Activated CD4-positive, alpha-beta T cell treated with anti-CD3 and anti-CD28 coated beads for 36 hours (primary cell): ENCODE data around the gene NECAB2. TPM values are rescaled to one million over a fixed set of nuclear protein-coding genes. Genes with fewer than 3 reads are reported as not detected.
A peak's percentile ranks its signal among the peaks of the same experiment; 100 is the strongest.

Source experiments
- ATAC-seq: fragments of 200-7000 bp; cut with Tn5 transposase; one replicate; pipeline ENCODE4 v1.10.0; 2021; ENCODE audit warnings: mild to moderate bottlenecking, moderate library complexity
- CTCF ChIA-PET: fragments of 350-600 bp; sonication (Branson Sonifier 250); formaldehyde crosslinking; loops from one replicate; lab custom pipeline; 2021; ENCODE audit warnings: antibody characterized with exemption; lab: Charles Lee
- POLR2A ChIA-PET: fragments of 350-600 bp; sonication (Branson Sonifier 250); formaldehyde crosslinking; loops from one replicate; lab custom pipeline; 2021; ENCODE audit warnings: antibody characterized with exemption, inconsistent platforms; lab: Charles Lee
- DNase-seq: peaks from one replicate; pipeline ENCODE4 v3.0.0-alpha.2; 2020
- H3K27ac Mint-ChIP-seq: one replicate; pipeline ENCODE4 v1.8.0; 2021; ENCODE audit warnings: mixed read lengths
- H3K27me3 Mint-ChIP-seq: one replicate; pipeline ENCODE4 v1.8.0; 2021; ENCODE audit warnings: mixed read lengths
- H3K36me3 Mint-ChIP-seq: one replicate; pipeline ENCODE4 v1.8.0; 2021; ENCODE audit warnings: low read depth, mixed read lengths
- H3K4me1 Mint-ChIP-seq: one replicate; pipeline ENCODE4 v1.8.0; 2021; ENCODE audit warnings: mixed read lengths
- H3K4me3 Mint-ChIP-seq: one replicate; pipeline ENCODE4 v1.8.0; 2021; ENCODE audit warnings: mild to moderate bottlenecking, moderate library complexity, mixed read lengths
- H3K9me3 Mint-ChIP-seq: one replicate; pipeline ENCODE4 v1.8.0; 2021; ENCODE audit warnings: low read depth, mixed read lengths
- intact Hi-C, 2 experiments: fragments of 100-400 bp; cut with DNase I in 1 of 2; cut with micrococcal nuclease in 1 of 2; formaldehyde crosslinking; loops; one replicate each; pipeline versions ENCODE4 v1.14.2 to v1.15.1; 2022 to 2024; cut with DNase I, micrococcal nuclease
- total RNA-seq, 2 experiments: library from RNA; stranded (reverse); gene quantifications; one replicate each; pipeline ENCODE4 v1.2.3, GENCODE V29; 2021

Gene NECAB2
- total RNA-seq, 2 experiments from 2014 or later = not detected

GRCh38 chr16:84018710-84019109 is 50.7 kb downstream of the NECAB2 start:
- H3K27me3 Mint-ChIP-seq = no peaks in the 10 kb centered on the region
- ChIA-PET CTCF (no interaction called here), POLR2A (no interaction called here)
- no peak overlapping the region for H3K27ac Mint-ChIP-seq
- intact Hi-C loops = no loop called here
- ATAC-seq (no peak), DNase-seq (no peak)
- H3K4me3 Mint-ChIP-seq = no peak overlapping the region
- H3K36me3 Mint-ChIP-seq = peaks cover 2% of the 10 kb centered on the region
- H3K4me1 Mint-ChIP-seq = peaks cover 9% of the 10 kb centered on the region
- peaks cover 7% of the 10 kb centered on the region for H3K9me3 Mint-ChIP-seq

- no peak overlapping the region for H3K27ac Mint-ChIP-seq
- intact Hi-C loops = no loop called here
- ChIA-PET CTCF (no interaction called here), POLR2A (no interaction called here)
- DNase-seq = no peak
- H3K36me3 Mint-ChIP-seq = peaks cover 2% of the 10 kb centered on the region
- no peak for ATAC-seq
- H3K4me3 Mint-ChIP-seq = no peak overlapping the region
- no peaks in the 10 kb centered on the region for H3K4me1 Mint-ChIP-seq
- no peaks in the 10 kb centered on the region for H3K27me3 Mint-ChIP-seq
- H3K9me3 Mint-ChIP-seq = peaks cover 7% of the 10 kb centered on the region
These were observed 52.3 kb downstream of the NECAB2 start for GRCh38 chr16:84020353-84020752.

GRCh38 chr16:84021488-84021887 is 53.4 kb downstream of the NECAB2 start:
- H3K27me3 Mint-ChIP-seq = peaks cover 2% of the 10 kb centered on the region
- H3K36me3 Mint-ChIP-seq = peaks cover 2% of the 10 kb centered on the region
- peaks cover 7% of the 10 kb centered on the region for H3K9me3 Mint-ChIP-seq
- DNase-seq (no peak), ATAC-seq (no peak)
- intact Hi-C loops = no loop called here
- H3K4me1 Mint-ChIP-seq = no peaks in the 10 kb centered on the region
- POLR2A ChIA-PET = no interaction called here
- CTCF ChIA-PET = no interaction called here
- no peak overlapping the region for H3K27ac Mint-ChIP-seq
- H3K4me3 Mint-ChIP-seq = no peak overlapping the region

GRCh38 chr16:84022644-84023043 is 54.6 kb downstream of the NECAB2 start:
- peaks cover 8% of the 10 kb centered on the region for H3K27me3 Mint-ChIP-seq
- H3K36me3 Mint-ChIP-seq = peaks cover 2% of the 10 kb centered on the region
- POLR2A ChIA-PET = no interaction called here
- intact Hi-C loops = no loop called here
- H3K27ac Mint-ChIP-seq = no peak overlapping the region
- ATAC-seq = no peak
- no peak overlapping the region for H3K4me3 Mint-ChIP-seq
- CTCF ChIA-PET = no interaction called here
- DNase-seq = no peak
- H3K4me1 Mint-ChIP-seq = no peaks in the 10 kb centered on the region
- H3K9me3 Mint-ChIP-seq = peaks cover 7% of the 10 kb centered on the region

- Mint-ChIP-seq H3K36me3 (no peaks in the 10 kb centered on the region), H3K4me3 (no peak overlapping the region), H3K27ac (no peak overlapping the region), H3K4me1 (peaks cover 9% of the 10 kb centered on the region), H3K9me3 (peaks cover 3% of the 10 kb centered on the region), H3K27me3 (peaks cover 15% of the 10 kb centered on the region)
- intact Hi-C loops = no loop called here
- ATAC-seq = no peak
- DNase-seq = no peak
- POLR2A ChIA-PET = no interaction called here
- CTCF ChIA-PET = no interaction called here
These were observed 56.8 kb downstream of the NECAB2 start for GRCh38 chr16:84024854-84025253.

- Mint-ChIP-seq H3K27me3 (peaks cover 26% of the 10 kb centered on the region), H3K36me3 (no peaks in the 10 kb centered on the region)
- intact Hi-C loops = no loop called here
These were observed 58.6 kb downstream of the NECAB2 start for GRCh38 chr16:84026606-84027005.

GRCh38 chr16:84027625-84028024 is 59.6 kb downstream of the NECAB2 start:
- Mint-ChIP-seq H3K4me1 (peaks cover 13% of the 10 kb centered on the region), H3K36me3 (no peaks in the 10 kb centered on the region), H3K9me3 (no peaks in the 10 kb centered on the region), H3K27me3 (peaks cover 26% of the 10 kb centered on the region), H3K4me3 (no peak overlapping the region), H3K27ac (no peak overlapping the region)
- intact Hi-C loops = no loop called here
- ChIA-PET POLR2A (interaction anchor here (0.6 kb wide), 2 partner anchors 9 to 39 kb away, joined by 3 to 4 read pairs; no protein-coding TSS in a partner anchor), CTCF (no interaction called here)
- ATAC-seq (no peak), DNase-seq (no peak)

More at GRCh38 chr16:84026606-84027005, 58.6 kb downstream of the NECAB2 start:
- ATAC-seq (no peak), DNase-seq (no peak)
- H3K27ac Mint-ChIP-seq = no peak overlapping the region
- POLR2A ChIA-PET = no interaction called here
- no peaks in the 10 kb centered on the region for H3K9me3 Mint-ChIP-seq
- H3K4me3 Mint-ChIP-seq = no peak overlapping the region
- peaks cover 13% of the 10 kb centered on the region for H3K4me1 Mint-ChIP-seq
- CTCF ChIA-PET = no interaction called here

GRCh38 chr16:84029297-84030047 is 61.4 kb downstream of the NECAB2 start:
- ATAC-seq (peak; percentile 23), DNase-seq (no peak)
- H3K4me1 Mint-ChIP-seq = peaks cover 13% of the 10 kb centered on the region
- ChIA-PET POLR2A (no interaction called here), CTCF (interaction anchor here (0.6 kb wide), 1 partner anchor 709 kb away, joined by 3 read pairs; no protein-coding TSS in a partner anchor)
- H3K4me3 Mint-ChIP-seq = no peak overlapping the region
- H3K36me3 Mint-ChIP-seq = no peaks in the 10 kb centered on the region
- no peaks in the 10 kb centered on the region for H3K9me3 Mint-ChIP-seq
- intact Hi-C loops = no loop called here
- H3K27ac Mint-ChIP-seq = no peak overlapping the region
- H3K27me3 Mint-ChIP-seq = peaks cover 26% of the 10 kb centered on the region

- Mint-ChIP-seq H3K4me3 (no peak overlapping the region), H3K4me1 (peaks cover 13% of the 10 kb centered on the region), H3K27me3 (peaks cover 23% of the 10 kb centered on the region), H3K36me3 (no peaks in the 10 kb centered on the region), H3K27ac (no peak overlapping the region), H3K9me3 (peaks cover 4% of the 10 kb centered on the region)
- ChIA-PET CTCF (no interaction called here), POLR2A (no interaction called here)
- DNase-seq (no peak), ATAC-seq (no peak)
- intact Hi-C loops = no loop called here
These were observed 63.5 kb downstream of the NECAB2 start for GRCh38 chr16:84031556-84031955.

GRCh38 chr16:84032458-84033178 is 64.6 kb downstream of the NECAB2 start:
- peaks cover 4% of the 10 kb centered on the region for H3K9me3 Mint-ChIP-seq
- H3K4me1 Mint-ChIP-seq = peaks cover 13% of the 10 kb centered on the region
- H3K4me3 Mint-ChIP-seq = no peak overlapping the region
- DNase-seq (no peak), ATAC-seq (no peak)
- H3K27me3 Mint-ChIP-seq = peaks cover 17% of the 10 kb centered on the region
- CTCF ChIA-PET = no interaction called here
- H3K27ac Mint-ChIP-seq = no peak overlapping the region
- POLR2A ChIA-PET = no interaction called here
- intact Hi-C loops = no loop called here
- H3K36me3 Mint-ChIP-seq = no peaks in the 10 kb centered on the region

GRCh38 chr16:84033251-84034195 is 65.5 kb downstream of the NECAB2 start:
- POLR2A ChIA-PET = no interaction called here
- Mint-ChIP-seq H3K9me3 (peaks cover 4% of the 10 kb centered on the region), H3K4me1 (peaks cover 13% of the 10 kb centered on the region), H3K27ac (no peak overlapping the region), H3K4me3 (no peak overlapping the region), H3K36me3 (no peaks in the 10 kb centered on the region), H3K27me3 (peaks cover 12% of the 10 kb centered on the region)
- intact Hi-C loops = no loop called here
- ATAC-seq = no peak
- CTCF ChIA-PET = interaction anchor here (0.7 kb wide), 1 partner anchor 77 kb away, joined by 3 read pairs; no protein-coding TSS in a partner anchor
- DNase-seq = no peak
